ENCODE measurements around the gene TNIK. TPM values are rescaled to one million over a fixed set of nuclear protein-coding genes. Genes with fewer than 3 reads are reported as not detected.

Gene TNIK
- total and polyA plus RNA-seq, 2 of the 13 experiments (the other 11 are each of a cell fraction or from before 2014, with no cell fraction given): 0.15 to 0.22 TPM

DNA sequence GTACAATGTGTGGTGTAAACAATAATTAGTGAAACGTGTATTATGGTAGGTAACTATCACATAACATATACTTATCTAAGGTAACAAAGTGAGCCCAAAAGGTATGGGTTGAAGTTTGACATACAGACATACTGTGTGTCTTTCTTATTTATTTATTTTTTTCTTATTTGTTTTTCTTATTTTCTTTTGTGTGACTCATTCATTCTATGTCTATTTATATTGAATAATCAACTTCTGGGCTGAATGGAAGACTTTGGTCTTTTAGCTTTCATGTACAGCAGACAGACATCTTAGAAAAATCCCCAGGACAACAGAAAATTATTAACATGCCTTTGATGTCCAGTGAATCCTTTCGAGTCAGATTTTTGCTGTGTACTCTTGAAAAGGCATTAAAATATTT lies 233.4 kb downstream of the TNIK start:
- FAIRE-seq: no peak
- no TSS peak for BruUV-seq (replicated peaks)
- ATAC-seq: peak; percentile 33; the same call in 1 of the 3 replicates
- peak; percentile 69 for TF ChIP-seq CREM (IDR thresholded peaks at IDR 0.05)
- TF ChIP-seq CREM (CRISPR knock-in tag; IDR thresholded peaks at IDR 0.05): no peak
- TF ChIP-seq, protein P1, sequence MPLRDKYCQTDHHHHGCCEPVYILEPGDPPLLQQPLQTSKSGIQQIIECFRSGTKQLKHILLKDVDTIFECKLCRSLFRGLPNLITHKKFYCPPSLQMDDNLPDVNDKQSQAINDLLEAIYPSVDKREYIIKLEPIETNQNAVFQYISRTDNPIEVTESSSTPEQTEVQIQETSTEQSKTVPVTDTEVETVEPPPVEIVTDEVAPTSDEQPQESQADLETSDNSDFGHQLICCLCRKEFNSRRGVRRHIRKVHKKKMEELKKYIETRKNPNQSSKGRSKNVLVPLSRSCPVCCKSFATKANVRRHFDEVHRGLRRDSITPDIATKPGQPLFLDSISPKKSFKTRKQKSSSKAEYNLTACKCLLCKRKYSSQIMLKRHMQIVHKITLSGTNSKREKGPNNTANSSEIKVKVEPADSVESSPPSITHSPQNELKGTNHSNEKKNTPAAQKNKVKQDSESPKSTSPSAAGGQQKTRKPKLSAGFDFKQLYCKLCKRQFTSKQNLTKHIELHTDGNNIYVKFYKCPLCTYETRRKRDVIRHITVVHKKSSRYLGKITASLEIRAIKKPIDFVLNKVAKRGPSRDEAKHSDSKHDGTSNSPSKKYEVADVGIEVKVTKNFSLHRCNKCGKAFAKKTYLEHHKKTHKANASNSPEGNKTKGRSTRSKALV (CRISPR knock-in tag; IDR thresholded peaks at IDR 0.05): no peak
- TF ChIP-seq NCOA2 (CRISPR knock-in tag; IDR thresholded peaks at IDR 0.05): peak; percentile 45; the same call in 1 of the 2 replicates
- TF ChIP-seq, protein P2, sequence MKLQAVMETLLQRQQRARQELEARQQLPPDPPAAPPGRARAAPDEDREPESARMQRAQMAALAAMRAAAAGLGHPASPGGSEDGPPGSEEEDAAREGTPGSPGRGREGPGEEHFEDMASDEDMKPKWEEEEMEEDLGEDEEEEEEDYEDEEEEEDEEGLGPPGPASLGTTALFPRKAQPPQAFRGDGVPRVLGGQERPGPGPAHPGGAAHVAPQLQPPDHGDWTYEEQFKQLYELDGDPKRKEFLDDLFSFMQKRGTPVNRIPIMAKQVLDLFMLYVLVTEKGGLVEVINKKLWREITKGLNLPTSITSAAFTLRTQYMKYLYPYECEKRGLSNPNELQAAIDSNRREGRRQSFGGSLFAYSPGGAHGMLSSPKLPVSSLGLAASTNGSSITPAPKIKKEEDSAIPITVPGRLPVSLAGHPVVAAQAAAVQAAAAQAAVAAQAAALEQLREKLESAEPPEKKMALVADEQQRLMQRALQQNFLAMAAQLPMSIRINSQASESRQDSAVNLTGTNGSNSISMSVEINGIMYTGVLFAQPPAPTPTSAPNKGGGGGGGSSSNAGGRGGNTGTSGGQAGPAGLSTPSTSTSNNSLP (IDR thresholded peaks at IDR 0.05; ENCODE audit: low read depth, low read length): peak; percentile 89
- TF ChIP-seq PLRG1 (conservative IDR thresholded peaks at IDR 0.05): no peak
- TF ChIP-seq RBM39 (IDR thresholded peaks at IDR 0.05; ENCODE audit: low read depth, low read length, poor library complexity, severe bottlenecking): no peak
- TF ChIP-seq, protein P3, sequence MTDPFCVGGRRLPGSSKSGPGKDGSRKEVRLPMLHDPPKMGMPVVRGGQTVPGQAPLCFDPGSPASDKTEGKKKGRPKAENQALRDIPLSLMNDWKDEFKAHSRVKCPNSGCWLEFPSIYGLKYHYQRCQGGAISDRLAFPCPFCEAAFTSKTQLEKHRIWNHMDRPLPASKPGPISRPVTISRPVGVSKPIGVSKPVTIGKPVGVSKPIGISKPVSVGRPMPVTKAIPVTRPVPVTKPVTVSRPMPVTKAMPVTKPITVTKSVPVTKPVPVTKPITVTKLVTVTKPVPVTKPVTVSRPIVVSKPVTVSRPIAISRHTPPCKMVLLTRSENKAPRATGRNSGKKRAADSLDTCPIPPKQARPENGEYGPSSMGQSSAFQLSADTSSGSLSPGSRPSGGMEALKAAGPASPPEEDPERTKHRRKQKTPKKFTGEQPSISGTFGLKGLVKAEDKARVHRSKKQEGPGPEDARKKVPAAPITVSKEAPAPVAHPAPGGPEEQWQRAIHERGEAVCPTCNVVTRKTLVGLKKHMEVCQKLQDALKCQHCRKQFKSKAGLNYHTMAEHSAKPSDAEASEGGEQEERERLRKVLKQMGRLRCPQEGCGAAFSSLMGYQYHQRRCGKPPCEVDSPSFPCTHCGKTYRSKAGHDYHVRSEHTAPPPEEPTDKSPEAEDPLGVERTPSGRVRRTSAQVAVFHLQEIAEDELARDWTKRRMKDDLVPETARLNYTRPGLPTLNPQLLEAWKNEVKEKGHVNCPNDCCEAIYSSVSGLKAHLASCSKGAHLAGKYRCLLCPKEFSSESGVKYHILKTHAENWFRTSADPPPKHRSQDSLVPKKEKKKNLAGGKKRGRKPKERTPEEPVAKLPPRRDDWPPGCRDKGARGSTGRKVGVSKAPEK (CRISPR knock-in tag; IDR thresholded peaks at IDR 0.05; ENCODE audit: borderline replicate concordance): no peak
- no peak for TF ChIP-seq ZSCAN22 (CRISPR knock-in tag; IDR thresholded peaks at IDR 0.05)
- TF ChIP-seq ZNF496 (CRISPR knock-in tag; IDR thresholded peaks at IDR 0.05; ENCODE audit: insufficient replicate concordance): no peak
- TF ChIP-seq ZNF792 (CRISPR knock-in tag; IDR thresholded peaks at IDR 0.05): peak; percentile 91; the same call in 1 of the 2 replicates
- no peak for TF ChIP-seq RXRB (CRISPR knock-in tag; IDR thresholded peaks at IDR 0.05; ENCODE audit: borderline replicate concordance)
- no peak for TF ChIP-seq ARNT2 (CRISPR knock-in tag; IDR thresholded peaks at IDR 0.05; ENCODE audit: low read depth)
- no peak for TF ChIP-seq SRSF1 (optimal IDR thresholded peaks at IDR 0.05; ENCODE audit: low read depth, low read length)
- TF ChIP-seq MAFK (conservative IDR thresholded peaks at IDR 0.05 in 1 of 2, IDR thresholded peaks at IDR 0.05 in 1 of 2; ENCODE audit: low read length in 2 of 2): no peak
- TF ChIP-seq GATAD2A (CRISPR knock-in tag; IDR thresholded peaks at IDR 0.05): peak; percentile 42; the same call in 1 of the 2 replicates
- no peak for TF ChIP-seq ZNF10 (CRISPR knock-in tag; IDR thresholded peaks at IDR 0.05; ENCODE audit: borderline replicate concordance, low read depth)
- peak; percentile 42; the same call in 1 of the 2 replicates for TF ChIP-seq RARA (CRISPR knock-in tag; IDR thresholded peaks at IDR 0.05)

More for the DNA sequence above, 233.4 kb downstream of the TNIK start:
- CTCF ChIA-PET (ENCODE audit: low intra/inter-chr PET ratio, low total read pairs): no interaction called here
- H3K27ac ChIP-seq (ENCODE audit: extremely low read length, insufficient read depth, low read length): no peak overlapping the region
- H3K36me3 ChIP-seq (replicated peaks in 1 of 2; ENCODE audit: control insufficient read depth in 1 of 2, insufficient read depth in 2 of 2, low read length in 2 of 2): no peaks in the 10 kb centered on the region
- peak; percentile 74 for DNase-seq (ENCODE audit: low spot score)
- H3K27me3 ChIP-seq (ENCODE audit: control insufficient read depth in 1 of 2, insufficient read depth in 2 of 2, low read length in 2 of 2): no peaks in the 10 kb centered on the region
- intact Hi-C loops (cut with micrococcal nuclease; ENCODE audit: unreplicated experiment): no loop called here
- WGBS (ENCODE audit: low lambda C conversion rate): 3% methylated on average over 2 of the region's 2 CpGs
- H3K9ac ChIP-seq (ENCODE audit: insufficient read depth, low read depth, low read length): no peak overlapping the region
- in situ Hi-C loops (cut with HindIII; ENCODE audit: extremely low pct_ligation_motif_present, low pct_unique_long_range_greater_than_20kb): no loop called here
- H4K20me1 ChIP-seq (ENCODE audit: insufficient read depth, low read length): no peaks in the 10 kb centered on the region
- H2AFZ ChIP-seq (ENCODE audit: low read length): no peak overlapping the region
- 0 out of 2 replicates have a peak overlapping the region, but pooled peaks have one; percentile 24 for H3K4me2 ChIP-seq (ENCODE audit: low read depth, low read length)
- H3K9me3 ChIP-seq (ENCODE audit: low read length): 0 out of 2 replicates have a peak, but pooled peaks cover 7% of the 10 kb centered on the region
- H3K79me2 ChIP-seq (ENCODE audit: insufficient read depth, low read length): no peaks in the 10 kb centered on the region
- H3K4me3 ChIP-seq (replicated peaks in 1 of 3; ENCODE audit: insufficient read depth in 1 of 3, low read depth in 2 of 3, low read length in 3 of 3): no peak overlapping the region
- H3K4me1 ChIP-seq (ENCODE audit: insufficient read depth, low read length): peaks cover 28% of the 10 kb centered on the region
- POLR2A ChIA-PET: no interaction called here

Data from HepG2 (cell line).